Measurements from ENCODE around the gene PAK1.

DNA sequence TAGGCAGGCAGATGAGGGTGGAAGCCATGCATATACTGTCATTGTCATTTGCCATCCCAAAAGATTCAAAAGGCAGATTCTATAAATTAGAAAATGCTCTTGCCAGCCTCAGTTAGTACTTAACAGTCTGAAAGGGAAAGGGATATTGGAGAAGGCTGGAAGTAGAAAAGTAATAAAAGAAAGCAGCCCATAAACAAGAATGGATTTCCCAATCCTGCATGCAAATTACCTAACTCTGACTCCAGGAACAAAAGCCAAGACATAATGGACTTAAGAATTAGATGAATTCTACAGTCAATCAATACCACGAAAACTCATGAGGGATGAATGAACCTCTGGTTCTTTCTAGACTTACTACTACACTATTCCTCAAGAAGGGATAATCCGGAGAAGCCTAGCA, 5.9 kb downstream of the PAK1 start:
- TF ChIP-seq, protein P1, sequence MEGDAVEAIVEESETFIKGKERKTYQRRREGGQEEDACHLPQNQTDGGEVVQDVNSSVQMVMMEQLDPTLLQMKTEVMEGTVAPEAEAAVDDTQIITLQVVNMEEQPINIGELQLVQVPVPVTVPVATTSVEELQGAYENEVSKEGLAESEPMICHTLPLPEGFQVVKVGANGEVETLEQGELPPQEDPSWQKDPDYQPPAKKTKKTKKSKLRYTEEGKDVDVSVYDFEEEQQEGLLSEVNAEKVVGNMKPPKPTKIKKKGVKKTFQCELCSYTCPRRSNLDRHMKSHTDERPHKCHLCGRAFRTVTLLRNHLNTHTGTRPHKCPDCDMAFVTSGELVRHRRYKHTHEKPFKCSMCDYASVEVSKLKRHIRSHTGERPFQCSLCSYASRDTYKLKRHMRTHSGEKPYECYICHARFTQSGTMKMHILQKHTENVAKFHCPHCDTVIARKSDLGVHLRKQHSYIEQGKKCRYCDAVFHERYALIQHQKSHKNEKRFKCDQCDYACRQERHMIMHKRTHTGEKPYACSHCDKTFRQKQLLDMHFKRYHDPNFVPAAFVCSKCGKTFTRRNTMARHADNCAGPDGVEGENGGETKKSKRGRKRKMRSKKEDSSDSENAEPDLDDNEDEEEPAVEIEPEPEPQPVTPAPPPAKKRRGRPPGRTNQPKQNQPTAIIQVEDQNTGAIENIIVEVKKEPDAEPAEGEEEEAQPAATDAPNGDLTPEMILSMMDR (IDR thresholded peaks at IDR 0.05; ENCODE audit: extremely low read depth in 1 of 2, insufficient read depth in 1 of 2, low read depth in 1 of 2, low read length in 2 of 2), result no peak
- TF ChIP-seq, protein P2, sequence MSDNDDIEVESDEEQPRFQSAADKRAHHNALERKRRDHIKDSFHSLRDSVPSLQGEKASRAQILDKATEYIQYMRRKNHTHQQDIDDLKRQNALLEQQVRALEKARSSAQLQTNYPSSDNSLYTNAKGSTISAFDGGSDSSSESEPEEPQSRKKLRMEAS (IDR thresholded peaks at IDR 0.05; ENCODE audit: insufficient read depth, insufficient read length), result no peak
- TF ChIP-seq POLR2AphosphoS5 (IDR thresholded peaks at IDR 0.05; ENCODE audit: insufficient read depth, low read depth, low read length), result no peak
- no peak for TF ChIP-seq JUN (IDR thresholded peaks at IDR 0.05; ENCODE audit: borderline replicate concordance, insufficient read depth, insufficient read length, low read depth)

All from endothelial cell of umbilical vein (primary cell).